Spleen (tissue), 11 donors: ENCODE data around the gene POLR2I. TPM values are rescaled to one million over a fixed set of nuclear protein-coding genes. Genes with fewer than 3 reads are reported as not detected.

Experiments
- DNase-seq: peaks from one replicate; pipeline ENCODE4 v3.0.0-alpha.2; 2020
- H3K27ac ChIP-seq, 8 donors: fragments of 200-600 bp; sonication (generic) in 7 of 8; 1 replicate in 4 of 8; 2 replicates in 4 of 8; pipeline versions ENCODE4 v1.5.0 to v1.8.0; 2016 to 2021; ENCODE audit warnings: inconsistent platforms in 4 of 8, mild to moderate bottlenecking in 4 of 8, moderate library complexity in 1 of 8
- H3K27me3 ChIP-seq, 7 donors: fragments of 200-600 bp; sonication (generic) in 6 of 7; replicated peaks in 1 of 7; 1 replicate in 4 of 7; 2 replicates in 3 of 7; pipeline versions ENCODE4 v1.5.0 to v1.8.0; 2016 to 2021; ENCODE audit warnings: inconsistent platforms in 3 of 7, mild to moderate bottlenecking in 1 of 7
- H3K36me3 ChIP-seq, 6 donors: fragments of 200-600 bp; sonication (generic) in 5 of 6; 1 replicate in 4 of 6; 2 replicates in 2 of 6; pipeline versions ENCODE4 v1.5.0 to v1.8.0; 2016 to 2021; ENCODE audit warnings: inconsistent platforms in 2 of 6
- H3K4me1 ChIP-seq, 6 donors: fragments of 200-600 bp; sonication (generic) in 5 of 6; 1 replicate in 3 of 6; 2 replicates in 3 of 6; pipeline versions ENCODE4 v1.5.0 to v1.8.0; 2016 to 2021; ENCODE audit warnings: inconsistent platforms in 3 of 6
- H3K4me3 ChIP-seq, 8 donors: fragments of 200-600 bp; sonication (generic) in 7 of 8; 1 replicate in 4 of 8; 2 replicates in 4 of 8; pipeline versions ENCODE4 v1.5.0 to v1.8.0; 2016 to 2021; ENCODE audit warnings: inconsistent platforms in 4 of 8, mild to moderate bottlenecking in 4 of 8, moderate library complexity in 2 of 8
- H3K9me3 ChIP-seq, 8 donors: fragments of 200-600 bp; sonication (generic) in 7 of 8; 1 replicate in 4 of 8; 2 replicates in 4 of 8; pipeline versions ENCODE4 v1.5.0 to v1.8.0; 2016 to 2021; ENCODE audit warnings: inconsistent platforms in 4 of 8
- POLR2A ChIP-seq, 3 donors: fragments of 450-650 bp; IDR thresholded peaks; one replicate each; pipeline ENCODE4 v1.5.1; 2017; ENCODE audit warnings: antibody characterized with exemption in 3 of 3, mild to moderate bottlenecking in 1 of 3
- POLR2AphosphoS5 ChIP-seq, 3 donors: sonication (generic); formaldehyde crosslinking; IDR thresholded peaks; one replicate each; pipeline ENCODE4 v1.5.1; 2017; ENCODE audit warnings: antibody characterized with exemption in 3 of 3
- WGBS, 5 donors: extraction: QIAGEN DNeasy Blood & Tissue Kit in 3 of 5; methylation state at CpG; one replicate each; pipeline versions ENCODE4 v1.1.5 to v1.1.7; 2013 to 2018; 5-methylcytosine and 5-hydroxymethylcytosine counted together
- intact Hi-C: fragments of 100-400 bp; cut with DNase I; formaldehyde crosslinking; loops from one replicate; pipeline ENCODE4 v1.15.0; 2023; ENCODE audit warnings: low total_unique reads
- polyA plus RNA-seq, 3 donors: library from polyadenylated mRNA; stranded (reverse); fragments of 200-250 nt; gene quantifications; one replicate each; pipeline ENCODE4 v1.2.1, GENCODE V29; 2013
- total RNA-seq, 7 donors: library from RNA; depleted of rRNA in 3 of 7; stranded (reverse); fragments of >200 nt in 3 of 7; fragmentation: NEBNext Ultra II Directional in 4 of 7; extraction: Animal tissue kit (Norgen Biotek cat#: 25700) in 4 of 7; gene quantifications; one replicate each; pipeline versions ENCODE4 v1.1.0 to v1.2.1, GENCODE V29; 2016 to 2021
- TF ChIP-seq, protein P1 (sequence below), 11 experiments: fragments of 200-600 bp in 7 of 11; fragments of 450-650 bp in 4 of 11; sonication (generic) in 4 of 11; IDR thresholded peaks in 8 of 11; conservative IDR thresholded peaks in 3 of 11; 1 replicate in 7 of 11; 2 replicates in 4 of 11; pipeline versions ENCODE4 v1.4.0 to v1.8.0; 2016 to 2021; ENCODE audit warnings: antibody characterized with exemption in 11 of 11, inconsistent platforms in 4 of 11, mild to moderate bottlenecking in 1 of 11
- donor health status: healthy with polysubstance abuse.
- donor health status: DM: no; HTN: no; CAD: no; lungs with moderate emphysema.
- donor health status: DM: no; HTN: no; CAD: no.
- donor health status: Bipolar disorder and iron deficiency.
- donor health status: healthy.
- donor health status: DM: no; HTN: no; CAD: no.
- donor health status: DM: yes; HTN: yes; CAD: no.

Gene POLR2I
- total and polyA plus RNA-seq, 10 donors: 23.1 to 60.3 (median 38.3) TPM

- intact Hi-C loops: no loop called here
- TF ChIP-seq, protein P1, sequence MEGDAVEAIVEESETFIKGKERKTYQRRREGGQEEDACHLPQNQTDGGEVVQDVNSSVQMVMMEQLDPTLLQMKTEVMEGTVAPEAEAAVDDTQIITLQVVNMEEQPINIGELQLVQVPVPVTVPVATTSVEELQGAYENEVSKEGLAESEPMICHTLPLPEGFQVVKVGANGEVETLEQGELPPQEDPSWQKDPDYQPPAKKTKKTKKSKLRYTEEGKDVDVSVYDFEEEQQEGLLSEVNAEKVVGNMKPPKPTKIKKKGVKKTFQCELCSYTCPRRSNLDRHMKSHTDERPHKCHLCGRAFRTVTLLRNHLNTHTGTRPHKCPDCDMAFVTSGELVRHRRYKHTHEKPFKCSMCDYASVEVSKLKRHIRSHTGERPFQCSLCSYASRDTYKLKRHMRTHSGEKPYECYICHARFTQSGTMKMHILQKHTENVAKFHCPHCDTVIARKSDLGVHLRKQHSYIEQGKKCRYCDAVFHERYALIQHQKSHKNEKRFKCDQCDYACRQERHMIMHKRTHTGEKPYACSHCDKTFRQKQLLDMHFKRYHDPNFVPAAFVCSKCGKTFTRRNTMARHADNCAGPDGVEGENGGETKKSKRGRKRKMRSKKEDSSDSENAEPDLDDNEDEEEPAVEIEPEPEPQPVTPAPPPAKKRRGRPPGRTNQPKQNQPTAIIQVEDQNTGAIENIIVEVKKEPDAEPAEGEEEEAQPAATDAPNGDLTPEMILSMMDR (IDR thresholded peaks at IDR 0.05 in 8 of 11, conservative IDR thresholded peaks at IDR 0.05 in 3 of 11): no peak
- TF ChIP-seq POLR2AphosphoS5 (IDR thresholded peaks at IDR 0.05) (no peak), POLR2A (IDR thresholded peaks at IDR 0.05) (no peak)
- Histone ChIP-seq H3K36me3 (peaks cover 0 to 81% (median 0%) of the 10 kb centered on the region in 6 donors), H3K9me3 (no peaks in the 10 kb centered on the region), H3K27me3 (no peaks in the 10 kb centered on the region), H3K4me1 (peaks cover 0 to 10% (median 1%) of the 10 kb centered on the region in 6 donors), H3K27ac (no peak overlapping the region), H3K4me3 (no peak overlapping the region)
- DNase-seq: no peak
- 92 to 97% (median 96%) methylated on average over 10 to 11 of the region's 11 CpGs for WGBS, 5 donors
Measured at GRCh38 chr19:36067681-36068080, 47.0 kb downstream of the POLR2I start.

- H3K27ac ChIP-seq: no peak overlapping the region
- no peak for DNase-seq
- no peak overlapping the region for H3K4me3 ChIP-seq
- intact Hi-C loops: no loop called here
- TF ChIP-seq POLR2A (IDR thresholded peaks at IDR 0.05): no peak
- 79 to 93% (median 88%) methylated on average over 8 of the region's 8 CpGs for WGBS, 5 donors
- H3K36me3 ChIP-seq: peaks cover 0 to 80% (median 0%) of the 10 kb centered on the region in 6 donors
- no peaks in the 10 kb centered on the region for H3K9me3 ChIP-seq
- no peaks in the 10 kb centered on the region for H3K27me3 ChIP-seq
- peaks cover 0 to 3% (median 0%) of the 10 kb centered on the region in 6 donors for H3K4me1 ChIP-seq
Measured at GRCh38 chr19:36064826-36065225, 49.8 kb downstream of the POLR2I start.

Other genes with a start within 250 kb of the POLR2I start
- gene APLP1, start 246.3 kb downstream of the POLR2I start, total RNA-seq: 1 to 10 TPM in 3 of 7 donors, under 1 TPM in 2, not detected in 2; 0.57 to 3.6 (median 1.1) TPM
- gene APLP1, start 246.3 kb downstream of the POLR2I start, polyA plus RNA-seq: 1 to 10 TPM in 2 of 3 donors, under 1 TPM in 1; 0.99 to 2.6 (median 2.4) TPM
- 10 to 100 TPM; 19.6 to 57.5 (median 30.3) TPM for gene NFKBID, start 214.3 kb downstream of the POLR2I start, total RNA-seq
- gene NFKBID, start 214.3 kb downstream of the POLR2I start, polyA plus RNA-seq: 10 to 100 TPM; 12.6 to 19.7 (median 18.1) TPM
- 10 to 100 TPM; 31.5 to 80.4 (median 58.2) TPM for gene HCST, start 212.3 kb downstream of the POLR2I start, total RNA-seq
- 100 to 1,000 TPM; 119 to 130 (median 122) TPM for gene HCST, start 212.3 kb downstream of the POLR2I start, polyA plus RNA-seq
- 100 to 1,000 TPM; 292 to 747 (median 403) TPM for gene TYROBP, start 206.6 kb downstream of the POLR2I start, total RNA-seq
- 100 to 1,000 TPM; 281 to 446 (median 285) TPM for gene TYROBP, start 206.6 kb downstream of the POLR2I start, polyA plus RNA-seq
- gene LRFN3, start 178.5 kb downstream of the POLR2I start, total RNA-seq: 10 to 100 TPM in 4 of 7 donors, 1 to 10 TPM in 3; 7.8 to 18.2 (median 11.5) TPM
- 1 to 10 TPM in 2 of 3 donors, under 1 TPM in 1; 0.76 to 8.0 (median 1.2) TPM for gene LRFN3, start 178.5 kb downstream of the POLR2I start, polyA plus RNA-seq
- 10 to 100 TPM; 14.6 to 34.8 (median 16.3) TPM for gene SDHAF1, start 119.7 kb downstream of the POLR2I start, total RNA-seq
- 10 to 100 TPM; 26.5 to 35.6 (median 33.6) TPM for gene SDHAF1, start 119.7 kb downstream of the POLR2I start, polyA plus RNA-seq
- 1 to 10 TPM in 4 of 7 donors, under 1 TPM in 2, not detected in 1; 0.54 to 1.6 (median 1.0) TPM for gene SYNE4, start 106.1 kb downstream of the POLR2I start, total RNA-seq
- gene SYNE4, start 106.1 kb downstream of the POLR2I start, polyA plus RNA-seq: under 1 TPM; 0.70 to 0.89 (median 0.85) TPM
- 10 to 100 TPM; 22.6 to 65.3 (median 28.3) TPM for gene ALKBH6, start 100.7 kb downstream of the POLR2I start, total RNA-seq
- gene ALKBH6, start 100.7 kb downstream of the POLR2I start, polyA plus RNA-seq: 10 to 100 TPM; 21.3 to 26.6 (median 24.3) TPM
- gene CLIP3, start 82.0 kb downstream of the POLR2I start, total RNA-seq: 10 to 100 TPM in 5 of 7 donors, 1 to 10 TPM in 2; 6.8 to 18.0 (median 13.5) TPM
- gene CLIP3, start 82.0 kb downstream of the POLR2I start, polyA plus RNA-seq: 1 to 10 TPM; 2.7 to 3.2 (median 3.1) TPM
- 1 to 10 TPM; 3.5 to 7.9 (median 5.1) TPM for gene THAP8, start 60.6 kb downstream of the POLR2I start, total RNA-seq
- gene THAP8, start 60.6 kb downstream of the POLR2I start, polyA plus RNA-seq: 1 to 10 TPM; 2.4 to 7.1 (median 4.4) TPM
- gene WDR62, start 60.0 kb downstream of the POLR2I start, total RNA-seq: 1 to 10 TPM; 1.7 to 5.2 (median 3.0) TPM
- gene WDR62, start 60.0 kb downstream of the POLR2I start, polyA plus RNA-seq: 1 to 10 TPM; 1.3 to 2.1 (median 1.6) TPM
- not detected for gene OVOL3, start 3.7 kb downstream of the POLR2I start, total RNA-seq
- gene OVOL3, start 3.7 kb downstream of the POLR2I start, polyA plus RNA-seq: under 1 TPM; 0.11 to 0.22 (median 0.19) TPM
- gene TBCB, start 593 bp upstream of the POLR2I start, total RNA-seq: 100 to 1,000 TPM in 3 of 7 donors, 10 to 100 TPM in 4; 87.8 to 120 (median 95.5) TPM
- 100 to 1,000 TPM; 152 to 170 (median 155) TPM for gene TBCB, start 593 bp upstream of the POLR2I start, polyA plus RNA-seq
- 100 to 1,000 TPM; 130 to 602 (median 373) TPM for gene CAPNS1, start 25.2 kb upstream of the POLR2I start, total RNA-seq
- 100 to 1,000 TPM; 247 to 431 (median 321) TPM for gene CAPNS1, start 25.2 kb upstream of the POLR2I start, polyA plus RNA-seq
- gene COX7A1, start 37.6 kb upstream of the POLR2I start, total RNA-seq: 10 to 100 TPM in 5 of 7 donors, 1 to 10 TPM in 2; 6.3 to 40.9 (median 20.4) TPM
- 10 to 100 TPM; 20.0 to 37.6 (median 26.3) TPM for gene COX7A1, start 37.6 kb upstream of the POLR2I start, polyA plus RNA-seq
- gene ZNF565, start 99.8 kb upstream of the POLR2I start, total RNA-seq: 1 to 10 TPM; 3.1 to 7.1 (median 4.4) TPM
- 1 to 10 TPM; 1.2 to 1.7 (median 1.6) TPM for gene ZNF565, start 99.8 kb upstream of the POLR2I start, polyA plus RNA-seq
- gene ZNF146, start 100.2 kb upstream of the POLR2I start, total RNA-seq: 10 to 100 TPM; 43.6 to 66.3 (median 54.4) TPM
- gene ZNF146, start 100.2 kb upstream of the POLR2I start, polyA plus RNA-seq: 10 to 100 TPM; 19.1 to 27.0 (median 21.3) TPM